Measurements from ENCODE around the gene ARMH3.
"Not testable (repeated sequence)": the region's sequence is repeated elsewhere in the genome, so short reads cannot be mapped to it uniquely, and the experiment has no call there.

Gene ARMH3

DNA sequence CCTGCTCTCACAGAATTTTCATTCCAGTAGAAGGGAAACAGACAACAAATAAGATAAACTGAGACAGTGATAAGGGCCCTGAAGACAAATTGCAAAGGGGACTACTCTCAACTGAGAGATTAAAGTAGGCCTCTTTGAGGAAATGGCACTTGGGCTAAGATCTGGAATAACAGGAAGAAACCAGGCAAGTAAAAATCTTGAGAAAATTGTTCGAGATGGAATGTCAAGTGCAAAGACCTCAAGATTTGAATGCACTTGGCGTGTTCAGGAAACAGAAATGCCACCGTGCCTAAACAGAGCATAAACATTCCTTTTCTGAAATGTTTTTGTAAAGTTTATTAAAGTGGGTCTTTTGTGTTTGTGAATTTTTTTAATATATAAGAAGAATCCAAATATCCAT, 10.7 kb downstream of the ARMH3 start:
- DNase-seq = no peak

DNA sequence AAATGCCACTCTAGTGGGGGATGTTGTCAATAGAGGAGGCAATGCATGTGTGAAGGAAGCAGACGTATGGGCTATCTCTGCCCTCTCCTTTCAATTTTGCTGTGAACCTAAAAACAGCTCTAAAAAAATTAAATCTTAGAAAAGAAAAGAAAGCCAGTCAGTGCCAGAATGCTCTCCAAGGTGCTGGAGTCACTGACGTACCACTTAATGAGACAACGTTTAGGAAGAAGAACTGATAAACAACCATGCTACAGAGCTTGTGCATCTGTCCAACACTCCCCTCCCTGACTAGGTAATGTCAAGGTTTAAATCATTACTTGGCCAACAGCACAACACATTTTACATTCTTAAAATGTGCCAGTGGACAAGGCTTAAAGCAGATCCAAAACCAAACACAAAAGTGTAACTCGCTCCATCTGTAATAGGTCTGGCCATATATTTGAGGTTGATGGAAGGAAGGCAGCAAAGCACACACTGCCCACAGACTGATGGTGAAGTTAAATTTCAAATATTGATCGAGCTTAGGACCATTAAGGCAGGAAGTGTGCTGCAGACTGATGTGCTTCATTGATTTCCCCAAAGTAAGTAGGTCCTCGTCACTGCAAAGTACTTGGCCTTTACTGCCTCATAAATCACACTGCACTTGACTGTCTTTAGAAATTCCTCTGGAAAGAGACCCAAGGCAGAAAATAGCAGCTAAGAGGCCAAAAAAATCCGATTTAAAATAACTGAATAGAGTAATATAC, 15.5 kb downstream of the ARMH3 start:
- DNase-seq = no peak

- no peak for DNase-seq
Measured at GRCh38 chr10:102038410-102038809, 17.6 kb downstream of the ARMH3 start.

DNA sequence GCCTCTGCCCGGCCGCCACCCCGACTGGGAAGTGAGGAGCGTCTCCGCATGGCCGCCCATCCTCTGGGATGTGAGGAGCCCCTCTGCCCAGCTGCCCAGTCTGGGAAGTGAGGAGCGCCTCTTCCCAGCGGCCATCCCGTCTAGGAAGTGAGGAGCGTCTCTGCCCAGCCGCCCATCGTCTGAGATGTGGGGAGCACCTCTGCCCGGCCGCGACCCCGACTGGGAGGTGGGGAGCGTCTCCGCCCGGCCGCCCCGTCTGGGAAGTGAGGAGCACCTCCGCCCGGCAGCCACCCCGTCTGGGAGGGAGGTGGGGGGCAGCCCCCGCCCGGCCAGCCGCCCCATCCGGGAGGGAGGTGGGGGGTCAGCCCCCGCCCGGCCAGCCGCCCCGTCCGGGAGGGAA, 20.2 kb downstream of the ARMH3 start:
- DNase-seq = not testable (repeated sequence)

DNA sequence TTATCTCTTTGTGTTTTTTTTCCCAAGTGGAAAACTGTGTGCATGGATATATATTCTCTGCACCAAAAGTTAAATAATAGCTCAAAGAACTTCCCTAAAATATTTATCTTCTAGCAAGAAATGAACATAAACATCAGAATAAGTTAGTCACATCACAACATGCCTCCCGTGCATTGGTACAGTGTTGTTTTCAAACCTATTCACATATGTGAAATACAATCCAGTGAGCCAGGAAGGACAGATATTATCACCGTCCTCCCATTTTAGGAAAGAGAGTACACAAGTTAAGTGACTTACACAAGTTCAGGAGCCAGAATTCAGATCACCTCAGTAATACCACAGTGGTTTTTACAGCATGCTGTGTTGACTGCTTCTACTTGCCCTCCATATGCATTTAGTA, 22.2 kb downstream of the ARMH3 start:
- no peak for DNase-seq

DNA sequence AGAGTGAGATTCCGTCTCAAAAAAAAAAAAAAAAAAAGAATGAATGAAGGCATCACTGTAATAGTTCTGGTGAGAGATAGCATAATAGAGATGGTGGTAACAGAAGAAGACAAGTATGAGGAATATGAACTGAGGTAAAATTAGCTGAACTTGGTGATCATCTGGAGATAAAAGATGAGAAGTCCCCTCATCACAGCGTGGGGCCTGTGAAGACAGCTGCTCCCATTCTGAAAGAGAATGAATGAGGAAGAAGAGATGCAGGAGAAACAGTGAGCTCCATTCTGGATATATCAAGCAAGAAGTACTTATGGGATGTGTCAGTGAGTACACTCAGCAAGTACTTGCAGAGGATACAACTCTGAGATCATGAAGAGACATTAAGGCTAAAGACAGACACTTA, 28.7 kb downstream of the ARMH3 start:
- DNase-seq = no peak

DNA sequence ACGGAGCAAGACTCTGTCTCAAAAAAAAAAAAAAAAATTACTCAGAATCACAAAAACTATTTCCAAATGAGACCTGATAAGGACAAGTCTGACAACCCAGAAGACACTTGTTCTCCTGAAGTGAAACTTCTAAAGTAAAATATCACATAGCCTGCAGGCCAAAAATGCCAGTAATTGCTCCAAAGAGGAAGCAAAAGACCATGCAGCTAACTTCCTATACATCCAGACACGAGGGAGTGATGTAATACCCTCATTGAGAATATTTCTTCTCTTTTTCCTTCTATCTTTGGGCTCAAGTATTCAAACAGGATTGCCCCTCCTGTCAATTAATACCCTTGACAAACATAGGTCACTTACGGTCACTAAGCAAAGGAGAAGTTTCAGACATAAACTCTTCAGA, 31.2 kb downstream of the ARMH3 start:
- no peak for DNase-seq

DNA sequence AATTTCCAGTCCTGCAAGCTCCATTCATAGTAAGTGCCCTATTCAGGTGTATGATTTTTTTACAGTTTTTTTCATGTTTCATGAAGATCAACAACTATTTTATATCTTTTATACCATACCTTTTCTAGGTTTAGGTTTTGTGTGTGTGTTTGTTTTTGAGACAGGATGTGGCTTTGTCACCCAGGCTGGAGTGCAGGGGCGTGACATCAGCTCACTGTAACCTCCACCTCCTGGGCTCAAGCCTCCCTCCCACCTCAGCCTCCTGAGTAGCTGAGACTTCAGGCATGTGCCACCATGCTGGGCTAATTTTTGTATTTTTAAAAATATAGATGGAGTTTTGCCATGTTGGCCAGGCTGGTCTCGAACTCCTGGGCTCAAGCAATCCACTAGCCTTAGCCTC, 35.0 kb downstream of the ARMH3 start:
- DNase-seq = no peak

- DNase-seq = no peak
Measured at GRCh38 chr10:102017295-102017694, 38.7 kb downstream of the ARMH3 start.

DNA sequence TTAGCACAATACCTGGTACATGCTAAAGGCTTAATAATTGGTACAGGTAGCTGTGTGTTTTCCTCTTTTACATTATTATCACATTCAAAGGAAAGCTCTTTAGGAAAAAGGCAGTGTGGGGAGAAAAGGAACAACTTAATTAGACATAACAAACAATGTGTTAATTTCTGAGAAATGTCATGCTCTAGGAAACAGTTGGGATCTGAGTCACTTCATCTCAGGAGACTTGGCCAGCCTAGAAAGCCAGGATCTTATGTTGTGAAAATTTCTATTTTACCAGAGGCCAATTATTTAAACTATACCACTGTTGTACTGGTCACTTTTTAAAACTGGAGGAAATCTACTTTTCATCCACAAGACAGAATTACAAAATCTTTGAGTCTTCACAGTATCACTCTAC, 39.6 kb downstream of the ARMH3 start:
- no peak for DNase-seq

GRCh38 chr10:102010961-102011360, 45.0 kb downstream of the ARMH3 start:
- DNase-seq = no peak

GRCh38 chr10:102009801-102010425, 46.1 kb downstream of the ARMH3 start:
- DNase-seq = no peak

GRCh38 chr10:102007796-102008195, 48.2 kb downstream of the ARMH3 start:
- no peak for DNase-seq

DNA sequence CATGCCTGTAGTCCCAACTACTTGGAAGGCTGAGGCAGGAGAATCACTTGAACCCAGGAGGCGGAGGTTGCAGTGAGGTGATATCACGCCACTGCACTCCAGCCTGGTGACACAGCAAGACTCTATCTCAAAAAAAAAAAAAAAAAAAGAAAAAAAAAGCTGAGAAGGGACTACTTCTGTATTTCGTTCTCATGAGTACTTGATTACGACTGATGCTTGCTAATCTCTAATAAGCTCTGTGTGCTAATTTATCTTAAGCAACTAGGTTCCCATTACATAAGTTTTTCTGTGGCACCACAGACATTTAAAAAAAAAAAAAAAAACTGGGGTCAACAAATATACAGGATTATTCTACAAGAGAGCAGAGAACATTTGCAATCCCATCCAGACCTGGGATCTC, 48.9 kb downstream of the ARMH3 start:
- not testable (repeated sequence) for DNase-seq

- no peak for DNase-seq
Measured at GRCh38 chr10:102004376-102004775, 51.6 kb downstream of the ARMH3 start.

GRCh38 chr10:102003541-102003940, 52.4 kb downstream of the ARMH3 start:
- DNase-seq = no peak

DNA sequence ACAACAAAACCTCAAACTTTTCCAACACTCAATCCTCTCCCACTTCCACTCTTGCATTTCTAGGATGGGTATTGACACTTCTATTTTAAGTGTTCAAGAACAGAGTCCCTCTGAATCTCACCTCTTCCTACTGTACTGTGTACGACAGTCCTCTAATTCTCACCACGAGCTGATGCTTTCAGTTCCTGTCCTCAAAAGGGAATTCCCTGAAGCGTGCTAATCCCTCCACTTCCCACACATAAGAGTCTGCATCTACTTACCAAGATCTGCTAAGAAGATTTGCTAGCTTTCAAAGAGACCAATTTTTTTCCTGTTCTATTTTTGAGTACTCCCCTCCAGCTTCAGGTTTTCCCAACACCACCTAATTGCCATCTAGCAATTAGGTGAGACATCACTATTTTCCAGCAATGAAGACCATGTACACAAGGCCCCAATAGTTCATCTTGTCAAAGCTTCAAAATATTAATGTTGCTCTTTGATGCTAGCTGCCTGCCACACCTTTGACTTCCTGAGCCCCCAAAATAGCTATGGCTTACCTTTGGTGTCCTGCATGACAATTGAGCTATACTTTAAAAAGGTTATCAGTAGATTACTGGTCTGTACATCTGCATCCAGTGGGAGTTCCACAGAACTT, 54.4 kb downstream of the ARMH3 start:
- no peak for DNase-seq

- DNase-seq = no peak
Measured at GRCh38 chr10:101997803-101998202, 58.2 kb downstream of the ARMH3 start.

DNA sequence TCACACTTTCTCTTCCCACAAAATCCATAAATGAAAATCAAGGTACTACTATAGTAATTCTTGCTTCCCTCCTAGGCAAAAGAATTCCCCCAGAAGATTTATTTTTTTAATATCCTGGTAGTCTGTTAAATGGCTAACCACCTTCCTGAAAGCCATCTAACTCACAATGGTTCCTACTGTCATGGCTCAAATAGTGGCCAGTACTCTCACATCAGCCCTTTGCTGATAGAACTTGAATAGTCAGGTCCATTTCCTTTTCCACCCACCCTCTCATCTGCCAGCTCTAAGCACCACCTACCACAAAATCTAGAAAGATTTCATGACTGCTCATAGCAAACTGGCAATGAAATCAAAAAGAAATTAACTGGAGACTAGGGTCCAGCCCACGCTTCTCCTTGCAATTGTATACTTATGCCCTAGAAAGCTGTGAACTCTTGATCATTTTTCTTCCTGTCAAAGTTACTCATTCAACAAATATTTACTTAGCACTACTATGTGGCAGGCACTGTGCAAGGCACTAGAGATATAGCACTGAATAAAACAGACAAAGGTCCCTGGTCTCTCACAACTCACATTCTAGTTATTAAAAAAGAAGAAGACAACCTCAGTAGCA, 60.4 kb downstream of the ARMH3 start:
- no peak for DNase-seq

DNA sequence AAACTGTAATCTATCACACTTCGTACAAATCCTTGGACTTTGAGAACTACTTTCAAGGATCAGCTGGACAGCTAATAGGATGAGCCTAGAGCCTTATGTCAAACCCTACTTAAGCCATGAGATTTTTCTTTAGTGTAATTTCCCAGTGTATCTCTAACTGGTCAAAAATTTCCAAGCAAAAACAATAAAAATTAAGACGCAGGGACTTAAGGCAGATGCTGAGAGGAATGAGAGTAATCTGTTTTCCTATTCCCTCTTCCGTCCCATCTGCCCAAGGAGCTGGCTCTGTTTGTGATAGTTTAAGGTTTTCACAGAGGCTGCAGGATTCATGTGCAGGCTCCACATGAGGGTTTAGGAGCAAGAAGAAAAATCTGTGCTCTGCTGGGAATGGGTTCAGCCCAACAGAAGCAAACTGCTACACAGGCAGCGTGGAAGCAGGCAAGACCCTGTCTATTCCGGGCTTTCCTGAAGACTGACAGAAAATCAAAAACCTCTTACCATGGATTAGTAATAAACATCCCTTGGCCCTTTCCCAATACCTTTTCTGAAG, 62.2 kb downstream of the ARMH3 start:
- DNase-seq = no peak

DNA sequence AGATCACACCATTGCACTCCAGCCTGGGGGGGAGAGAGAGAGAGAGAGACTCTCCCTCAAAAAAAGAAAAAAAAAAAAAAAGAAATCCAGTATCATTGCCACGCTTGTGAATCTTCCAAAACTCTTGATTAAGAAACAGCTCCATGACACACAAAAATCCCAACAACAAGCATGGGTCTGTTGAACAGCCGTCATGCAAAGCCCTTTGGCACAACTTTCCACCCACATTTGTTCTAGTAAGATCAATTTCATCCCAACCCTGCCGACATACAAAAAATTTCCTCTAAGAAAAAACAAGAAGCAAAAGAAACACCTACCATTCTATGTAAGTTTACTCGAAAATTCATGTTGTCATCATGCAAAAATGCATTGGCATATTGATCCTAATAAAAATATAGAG, 62.8 kb downstream of the ARMH3 start:
- no peak for DNase-seq

DNA sequence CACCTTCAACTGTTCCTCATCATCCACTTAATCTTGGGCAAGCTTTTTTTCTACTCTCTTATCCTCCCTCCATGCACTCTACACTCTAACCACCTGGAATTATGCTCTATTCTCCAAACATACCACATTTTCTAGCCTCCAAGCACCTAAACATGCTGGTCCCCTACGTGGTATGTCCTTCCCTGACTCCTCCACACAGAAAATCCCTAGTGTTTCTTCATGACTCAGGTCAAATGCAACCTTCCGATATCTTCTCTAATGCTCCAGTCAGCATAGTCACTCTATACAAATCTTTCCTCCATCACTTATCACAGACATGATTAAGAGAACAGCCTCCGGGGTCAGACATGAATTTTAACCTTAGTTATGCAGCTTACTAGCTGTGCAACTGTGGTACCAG, 68.8 kb downstream of the ARMH3 start:
- no peak for DNase-seq

DNA sequence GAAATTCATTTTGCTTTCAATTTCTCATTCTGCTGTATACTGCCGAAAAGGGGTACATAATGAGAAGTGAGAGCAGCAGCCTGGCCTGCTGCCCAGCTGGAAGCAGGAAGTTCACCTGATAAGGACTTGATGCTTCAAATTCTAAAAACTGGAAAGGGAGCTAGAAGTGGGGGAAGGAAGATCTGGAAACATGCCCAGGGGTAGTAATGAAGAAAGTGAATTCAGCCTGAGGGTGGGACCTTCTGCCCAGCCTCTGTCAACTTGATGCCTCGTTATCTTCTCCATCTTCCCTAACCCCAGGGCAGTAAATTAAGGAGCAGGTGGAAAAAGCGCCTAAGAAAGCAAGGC, 69.4 kb downstream of the ARMH3 start:
- no peak for DNase-seq

GRCh38 chr10:101980677-101981076, 75.3 kb downstream of the ARMH3 start:
- not testable (repeated sequence) for DNase-seq
